Activated CD4-positive, alpha-beta memory T cell treated with anti-CD3 and anti-CD28 coated beads for 36 hours (primary cell): Measurements from ENCODE around the gene WDR86. TPM values are rescaled to one million over a fixed set of nuclear protein-coding genes. Genes with fewer than 3 reads are reported as not detected.

Experiments used
- microRNA-seq: library from miRNA; unstranded; fragments of <30 nt; microRNA quantifications from one replicate; pipeline ENCODE4 v1.2.0, GENCODE V29; 2022; ENCODE audit warnings: borderline number of aligned reads, borderline microRNAs expressed, borderline replicate concordance
- total RNA-seq, 2 experiments: library from RNA; stranded (reverse); gene quantifications; one replicate each; pipeline ENCODE4 v1.2.3, GENCODE V29; 2021

WDR86 gene
- total RNA-seq, 2 experiments from 2014 or later = 0.17 to 0.43 TPM

Small RNA genes lying within 50 kb of the gene (microRNA-seq; reads per million reads assigned to microRNA genes)
- not detected for gene MIR3907

Other genes starting within 250 kb of the WDR86 start
- gene GBX1, start 242.3 kb downstream of the WDR86 start, total RNA-seq = not detected
- gene ASB10, start 222.8 kb downstream of the WDR86 start, total RNA-seq = not detected
- not detected for gene H2BK1, start 199.6 kb downstream of the WDR86 start, total RNA-seq
- gene ABCF2, start 182.8 kb downstream of the WDR86 start, total RNA-seq = 10 to 100 TPM; 41.1 to 41.2 TPM
- 10 to 100 TPM; 33.6 to 34.2 TPM for gene CHPF2, start 177.6 kb downstream of the WDR86 start, total RNA-seq
- 1 to 10 TPM; 4.4 to 5.5 TPM for gene SMARCD3, start 161.3 kb downstream of the WDR86 start, total RNA-seq
- 10 to 100 TPM; 48.0 to 48.6 TPM for gene NUB1, start 68.2 kb downstream of the WDR86 start, total RNA-seq
- gene CRYGN, start 30.1 kb upstream of the WDR86 start, total RNA-seq = under 1 TPM in 1 of 2 experiments, not detected in 1; 0.21 TPM
- gene RHEB, start 109.9 kb upstream of the WDR86 start, total RNA-seq = 10 to 100 TPM; 62.0 to 64.6 TPM